H1 (cell line): Measurements from ENCODE around the gene TEX13B. TPM values are rescaled to one million over a fixed set of nuclear protein-coding genes. Genes with fewer than 3 reads are reported as not detected.

ENCODE experiments used
- CTCF ChIA-PET: fragments of 300-600 bp; sonication (Branson Sonifier 250); formaldehyde crosslinking; loops from one replicate; lab custom pipeline; 2021; ENCODE audit not compliant: partially characterized antibody; lab: Charles Lee
- POLR2A ChIA-PET: fragments of 300-600 bp; sonication (Branson Sonifier 250); formaldehyde crosslinking; loops from one replicate; lab custom pipeline; 2021; ENCODE audit warnings: inconsistent platforms; ENCODE audit not compliant: partially characterized antibody; lab: Charles Lee
- DNase-seq, 2 experiments: peaks; one replicate each; pipeline versions ENCODE4 v3.0.0 to v3.0.0-alpha.2; 2010 to 2022; ENCODE audit warnings: low spot score in 2 of 2, low read depth in 1 of 2, mixed read lengths in 1 of 2
- FAIRE-seq: peaks from 2 replicates; lab custom pipeline; 2011; peaks lifted over from hg19 to GRCh38; lab: Jason Lieb, UNC
- H2AFZ ChIP-seq: 2 replicates; pipeline ENCODE4 v1.8.1; 2012; ENCODE audit warnings: low read length, inconsistent platforms
- H2AK5ac ChIP-seq: 2 replicates; pipeline ENCODE4 v1.6.1; 2013; ENCODE audit warnings: low read depth, low read length
- H2BK120ac ChIP-seq: replicated peaks from 2 replicates; pipeline ENCODE3; 2013; ENCODE audit warnings: low read depth, low read length, inconsistent platforms
- H2BK12ac ChIP-seq: 2 replicates; pipeline ENCODE4 v1.6.1; 2013; ENCODE audit warnings: low read depth, low read length
- H2BK15ac ChIP-seq: 2 replicates; pipeline ENCODE4 v1.6.1; 2013; ENCODE audit warnings: low read length
- H2BK20ac ChIP-seq: 2 replicates; pipeline ENCODE4 v1.6.1; 2013; ENCODE audit warnings: low read length
- H2BK5ac ChIP-seq: 2 replicates; pipeline ENCODE4 v1.6.1; 2013; ENCODE audit warnings: low read depth, low read length
- H3K14ac ChIP-seq: 2 replicates; pipeline ENCODE4 v1.6.1; 2013; ENCODE audit warnings: inconsistent platforms; ENCODE audit not compliant: insufficient read length
- H3K18ac ChIP-seq: 2 replicates; pipeline ENCODE4 v1.6.1; 2013; ENCODE audit warnings: low read length; ENCODE audit errors: extremely low read depth
- H3K23ac ChIP-seq: 2 replicates; pipeline ENCODE4 v1.6.1; 2013; ENCODE audit warnings: inconsistent platforms; ENCODE audit not compliant: insufficient read length
- H3K23me2 ChIP-seq: 2 replicates; pipeline ENCODE4 v1.6.1; 2013; ENCODE audit warnings: low read depth, low read length
- H3K27ac ChIP-seq: 2 replicates; pipeline ENCODE4 v1.6.1; 2011; ENCODE audit warnings: low read depth, low read length, inconsistent platforms
- H3K27me3 ChIP-seq, 4 experiments: replicated peaks in 1 of 4; 1 replicate in 1 of 4; 2 replicates in 3 of 4; pipeline versions ENCODE4 v1.6.1 to v1.8.1; 2011 to 2013; ENCODE audit warnings: low read length in 3 of 4, mild to moderate bottlenecking in 3 of 4, inconsistent platforms in 2 of 4, mixed read lengths in 2 of 4, moderate library complexity in 1 of 4; ENCODE audit not compliant: control insufficient read depth in 3 of 4, insufficient read depth in 3 of 4; ENCODE audit errors: extremely low read depth in 1 of 4
- H3K36me3 ChIP-seq, 4 experiments: 2 replicates each; pipeline versions ENCODE4 v1.6.1 to v1.8.1; 2011 to 2013; ENCODE audit warnings: mild to moderate bottlenecking in 4 of 4, low read length in 3 of 4, moderate library complexity in 2 of 4, control low read depth in 1 of 4, inconsistent platforms in 1 of 4; ENCODE audit not compliant: insufficient read depth in 4 of 4, control insufficient read depth in 2 of 4
- H3K4ac ChIP-seq: replicated peaks from 2 replicates; pipeline ENCODE3; 2013; ENCODE audit warnings: low read length, low read depth, mixed read lengths, inconsistent platforms; ENCODE audit not compliant: insufficient read length
- H3K4me1 ChIP-seq, 4 experiments: replicated peaks in 1 of 4; 1 replicate in 1 of 4; 2 replicates in 3 of 4; pipeline versions ENCODE4 v1.6.1 to v1.8.1; 2011 to 2013; ENCODE audit warnings: low read length in 3 of 4, inconsistent platforms in 2 of 4, mixed read lengths in 1 of 4; ENCODE audit not compliant: insufficient read depth in 4 of 4, control insufficient read depth in 3 of 4
- H3K4me2 ChIP-seq, 2 experiments: 2 replicates each; pipeline versions ENCODE4 v1.6.1 to v1.8.1; 2011 to 2013; ENCODE audit warnings: low read depth in 2 of 2, low read length in 2 of 2, control low read depth in 1 of 2, inconsistent platforms in 1 of 2, mild to moderate bottlenecking in 1 of 2; ENCODE audit not compliant: insufficient read depth in 1 of 2
- H3K4me3 ChIP-seq, 4 experiments: fragments of 200-600, 300-600 bp in 1 of 4; sonication (generic), shearing (Covaris generic), sonication (Bioruptor Twin) in 1 of 4; 2 replicates each; pipeline versions ENCODE4 v1.5.1 to v1.8.1; 2011 to 2016; ENCODE audit warnings: low read length in 4 of 4, low read depth in 3 of 4, control low read depth in 2 of 4, inconsistent platforms in 2 of 4, mild to moderate bottlenecking in 2 of 4, mixed read lengths in 1 of 4, moderate library complexity in 1 of 4; ENCODE audit not compliant: insufficient read depth in 2 of 4; ENCODE audit errors: extremely low read depth in 1 of 4
- H3K56ac ChIP-seq: replicated peaks from 2 replicates; pipeline ENCODE3; 2013; ENCODE audit warnings: low read depth, mild to moderate bottlenecking, mixed read lengths, low read length, inconsistent platforms; ENCODE audit not compliant: insufficient read length
- H3K79me1 ChIP-seq: 2 replicates; pipeline ENCODE4 v1.6.1; 2013; ENCODE audit warnings: low read depth, low read length, control low read depth
- H3K79me2 ChIP-seq, 2 experiments: 2 replicates each; pipeline versions ENCODE4 v1.6.1 to v1.8.1; 2012 to 2013; ENCODE audit warnings: low read length in 2 of 2, mild to moderate bottlenecking in 2 of 2, inconsistent platforms in 1 of 2; ENCODE audit not compliant: insufficient read depth in 2 of 2, control insufficient read depth in 1 of 2
- H3K9ac ChIP-seq, 4 experiments: replicated peaks in 1 of 4; 1 replicate in 1 of 4; 2 replicates in 3 of 4; pipeline versions ENCODE4 v1.6.1 to v1.8.1; 2011 to 2013; ENCODE audit warnings: low read depth in 3 of 4, low read length in 3 of 4, control low read depth in 2 of 4, mild to moderate bottlenecking in 2 of 4, moderate library complexity in 2 of 4, inconsistent platforms in 1 of 4; ENCODE audit errors: extremely low read depth in 1 of 4
- H3K9me3 ChIP-seq, 2 experiments: 2 replicates each; pipeline versions ENCODE4 v1.6.1 to v1.8.1; 2012 to 2013; ENCODE audit warnings: mild to moderate bottlenecking in 2 of 2, moderate library complexity in 2 of 2, control low read depth in 1 of 2, inconsistent platforms in 1 of 2, low read depth in 1 of 2, low read length in 1 of 2, mixed read lengths in 1 of 2; ENCODE audit not compliant: insufficient read depth in 2 of 2
- H4K20me1 ChIP-seq, 2 experiments: replicated peaks in 1 of 2; 2 replicates each; pipeline versions ENCODE3 to v1.8.1; 2011 to 2013; ENCODE audit warnings: inconsistent platforms in 2 of 2, low read length in 2 of 2, mild to moderate bottlenecking in 1 of 2; ENCODE audit not compliant: insufficient read depth in 2 of 2, control insufficient read depth in 1 of 2
- H4K5ac ChIP-seq: 2 replicates; pipeline ENCODE4 v1.6.1; 2013; ENCODE audit warnings: low read length, low read depth, mixed read lengths, inconsistent platforms; ENCODE audit not compliant: insufficient read length
- H4K8ac ChIP-seq: 2 replicates; pipeline ENCODE4 v1.8.0; 2013; ENCODE audit warnings: mild to moderate bottlenecking, moderate library complexity, low read length, inconsistent platforms; ENCODE audit not compliant: insufficient read depth; ENCODE audit errors: extremely low read depth
- H4K91ac ChIP-seq: replicated peaks from 2 replicates; pipeline ENCODE3; 2013; ENCODE audit warnings: low read length, mixed read lengths, inconsistent platforms; ENCODE audit not compliant: insufficient read length
- ATF3 ChIP-seq: IDR thresholded peaks from 2 replicates; pipeline ENCODE4 v1.6.1; 2011; ENCODE audit warnings: low read depth, mild to moderate bottlenecking, low read length; ENCODE audit not compliant: insufficient read depth
- BCL11A ChIP-seq, 2 experiments: IDR thresholded peaks; one replicate each; pipeline ENCODE4 v1.6.1; 2011; ENCODE audit warnings: low read depth in 2 of 2, low read length in 2 of 2, mild to moderate bottlenecking in 2 of 2
- CTCF ChIP-seq, 3 experiments: IDR thresholded peaks; 1 replicate in 2 of 3; 2 replicates in 1 of 3; pipeline versions ENCODE4 v1.5.1 to v1.6.1; 2011; ENCODE audit warnings: low read length in 3 of 3, mild to moderate bottlenecking in 3 of 3, inconsistent platforms in 2 of 3, low read depth in 1 of 3, moderate library complexity in 1 of 3; ENCODE audit not compliant: insufficient read depth in 1 of 3; ENCODE audit errors: control extremely low read depth in 1 of 3
- EGR1 ChIP-seq: IDR thresholded peaks from 2 replicates; pipeline ENCODE4 v1.6.1; 2011; ENCODE audit warnings: low read depth, low read length, borderline replicate concordance
- HDAC2 ChIP-seq, 2 experiments: fragments of 300-600 bp in 1 of 2; sonication (generic) in 1 of 2; IDR thresholded peaks; 2 replicates each; pipeline ENCODE4 v1.6.1; 2011 to 2012; ENCODE audit warnings: low read depth in 2 of 2, low read length in 2 of 2, mild to moderate bottlenecking in 2 of 2, moderate library complexity in 2 of 2, borderline replicate concordance in 1 of 2, inconsistent platforms in 1 of 2
- JUN ChIP-seq: IDR thresholded peaks from 2 replicates; pipeline ENCODE4 v1.6.1; 2011; ENCODE audit warnings: low read depth, mild to moderate bottlenecking, improper control_type of control experiment, low read length
- NRF1 ChIP-seq: IDR thresholded peaks from 2 replicates; pipeline ENCODE4 v1.6.1; 2011; ENCODE audit warnings: mild to moderate bottlenecking, low read depth, low read length, improper control_type of control experiment
- RXRA ChIP-seq: IDR thresholded peaks from 2 replicates; pipeline ENCODE4 v1.6.1; 2011; ENCODE audit warnings: low read depth, mild to moderate bottlenecking, low read length, moderate library complexity; ENCODE audit not compliant: insufficient read depth
- TBP ChIP-seq: IDR thresholded peaks from 2 replicates; pipeline ENCODE4 v1.6.1; 2011; ENCODE audit warnings: low read depth, low read length, improper control_type of control experiment
- WGBS, 2 experiments: shearing (Covaris generic) in 1 of 2; methylation state at CpG; one replicate each; pipeline versions ENCODE4 v1.1.6 to v1.1.7; 2013 to 2015; ENCODE audit warnings: low lambda C conversion rate in 2 of 2, mixed read lengths in 2 of 2, inconsistent platforms in 1 of 2, low coverage in 1 of 2, missing lambda C conversion rate in 1 of 2; ENCODE audit not compliant: insufficient replicate concordance in 2 of 2, insufficient coverage in 1 of 2, insufficient read length in 1 of 2; ENCODE audit errors: extremely low coverage in 1 of 2, missing lambda C conversion rate in 1 of 2; 5-methylcytosine and 5-hydroxymethylcytosine counted together
- polyA plus RNA-seq, 7 experiments: library from polyadenylated mRNA; depleted of rRNA in 3 of 7; stranded (reverse) in 5 of 7; unstranded in 2 of 7; fragments of >200 nt in 5 of 7; fragments of 200-250 nt in 2 of 7; gene quantifications; 1 replicate in 5 of 7; 2 replicates in 1 of 7; 4 replicates in 1 of 7; pipeline versions ENCODE4 v1.2.1 to v1.2.3, GENCODE V29; 2011 to 2013; ENCODE audit warnings: missing spikeins in 2 of 7, mixed read lengths in 2 of 7
- total RNA-seq: library from RNA; stranded (reverse); fragmentation: NEBNext Ultra II Directional; extraction: Animal tissue kit (Norgen Biotek cat#: 25700); gene quantifications from 2 replicates; pipeline ENCODE4 v1.2.1, GENCODE V29; 2021

TEX13B gene
- total and polyA plus RNA-seq, 2 of the 8 experiments (the other 6 are each of a cell fraction or from before 2014, with no cell fraction given): 0.06 to 0.32 TPM

- peaks cover 0 to 5% (median 1%) of the 10 kb centered on the region in 4 experiments; a peak in 2 of 8 replicates for H3K36me3 ChIP-seq
- H2AFZ ChIP-seq: no peak overlapping the region
- H3K9me3 ChIP-seq: no peaks in the 10 kb centered on the region
- H3K4me3 ChIP-seq: no peak overlapping the region
- H2BK12ac ChIP-seq: no peak overlapping the region
- no peak overlapping the region for H3K14ac ChIP-seq
- no peak overlapping the region for H3K9ac ChIP-seq
- no peak overlapping the region for H2AK5ac ChIP-seq
- POLR2A ChIA-PET: no interaction called here
- H3K4me1 ChIP-seq: peaks cover 0 to 7% (median 0%) of the 10 kb centered on the region in 4 experiments; a peak in 2 of 7 replicates
- H3K18ac ChIP-seq: no peak overlapping the region
- H3K79me2 ChIP-seq: no peaks in the 10 kb centered on the region; a peak in 1 of 4 replicates
- H3K56ac ChIP-seq: no peak overlapping the region
- H2BK5ac ChIP-seq: no peak overlapping the region
- peaks cover 6% of the 10 kb centered on the region; the same call in 1 of the 2 replicates for H3K23me2 ChIP-seq
- no peak overlapping the region for H2BK20ac ChIP-seq
- DNase-seq (no peak), FAIRE-seq (no peak)
- H3K27ac ChIP-seq: no peak overlapping the region
- no peaks in the 10 kb centered on the region for H3K79me1 ChIP-seq
- no peak overlapping the region for H3K4me2 ChIP-seq
- no peak overlapping the region for H2BK15ac ChIP-seq
- 86% methylated on average over 1 of the region's 1 CpG; no CpG with 5 or more reads in 1 of the 2 experiments for WGBS, 2 experiments
- no peak overlapping the region for H3K23ac ChIP-seq
- CTCF ChIA-PET: interaction anchor here (1.7 kb wide), 1 partner anchor 45 kb away, joined by 7 read pairs; no protein-coding TSS in a partner anchor
- no peak overlapping the region for H4K91ac ChIP-seq
- no peak overlapping the region for H3K4ac ChIP-seq
- no peak overlapping the region for H4K8ac ChIP-seq
- no peaks in the 10 kb centered on the region for H4K20me1 ChIP-seq
- no peak overlapping the region for H2BK120ac ChIP-seq
- no peak overlapping the region for H4K5ac ChIP-seq
- no peaks in the 10 kb centered on the region for H3K27me3 ChIP-seq
- TF ChIP-seq RXRA (no peak), JUN (no peak), NRF1 (no peak), CTCF (IDR thresholded peaks at IDR 0.05; ENCODE audit: control extremely low read depth in 1 of 3, insufficient read depth in 1 of 3, low read depth in 1 of 3, low read length in 3 of 3) (no peak), HDAC2 (IDR thresholded peaks at IDR 0.05; ENCODE audit: borderline replicate concordance in 1 of 2, low read depth in 2 of 2, low read length in 2 of 2) (no peak), TBP (no peak), EGR1 (no peak), BCL11A (IDR thresholded peaks at IDR 0.05; ENCODE audit: low read depth in 2 of 2, low read length in 2 of 2) (no peak), ATF3 (no peak)
Measured at GRCh38 chrX:107934262-107934661, 47.9 kb downstream of the TEX13B start.
